SKM-1 treated with dmso at 0.1 percent for 144 hours (cell line): ENCODE data around the gene RHBDL3.
A peak's percentile ranks its signal among the peaks of the same experiment; 100 is the strongest.
"Not testable (repeated sequence)": the region's sequence is repeated elsewhere in the genome, so short reads cannot be mapped to it uniquely, and the experiment has no call there.

ENCODE experiments used
- DNase-seq: peaks from one replicate; lab custom pipeline; 2025; ENCODE audit not compliant: unreplicated experiment; lab: John Stamatoyannopoulos, UW

The RHBDL3 gene

DNA sequence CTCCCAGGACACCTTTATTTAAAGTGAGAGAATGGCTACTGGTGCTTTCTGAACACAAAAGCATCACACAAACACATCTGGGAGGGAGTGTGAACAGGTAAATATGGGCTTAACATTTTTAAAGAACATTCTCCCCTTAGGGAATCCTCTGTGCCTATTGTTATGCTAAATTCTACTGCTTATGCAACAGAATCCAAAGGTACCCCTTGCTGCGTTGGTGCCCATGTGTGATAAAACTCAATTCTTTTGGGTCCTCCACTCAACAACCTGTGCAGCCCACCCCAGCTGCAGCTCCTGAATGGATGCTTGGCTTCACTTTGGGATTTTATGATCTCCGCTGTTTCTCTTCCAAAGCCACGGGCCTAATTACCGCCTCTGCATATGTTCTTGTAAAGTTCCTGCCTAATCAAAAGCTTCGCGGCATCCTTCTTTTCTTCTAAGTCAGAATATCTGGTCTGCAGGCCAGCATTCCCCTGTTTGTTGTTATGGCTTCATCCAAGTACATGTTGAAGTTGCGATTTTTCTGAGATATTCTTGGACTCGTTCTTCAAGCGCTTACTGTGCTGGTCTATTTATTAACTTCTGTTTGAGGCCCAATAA, 23.9 kb downstream of the RHBDL3 start:
- DNase-seq, result no peak

DNA sequence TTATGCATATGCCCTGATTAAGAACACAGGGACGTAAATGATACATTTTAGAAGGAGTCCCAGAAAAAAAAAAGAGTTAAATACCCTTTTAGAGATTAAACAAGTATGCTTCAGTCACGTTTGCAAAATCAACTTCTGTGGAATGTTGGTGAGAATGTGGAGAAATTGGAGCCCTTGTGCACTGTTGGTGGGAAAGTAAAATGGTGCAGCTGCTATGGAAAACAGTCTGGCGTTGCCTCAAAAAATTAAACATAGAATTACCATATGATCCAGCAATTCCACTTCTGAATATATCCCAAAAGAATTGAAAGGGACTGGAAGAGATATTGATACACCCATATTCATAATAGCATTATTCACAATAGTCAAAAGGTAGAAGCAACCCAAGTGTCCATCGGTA, 26.5 kb downstream of the RHBDL3 start:
- DNase-seq, result no peak

DNA sequence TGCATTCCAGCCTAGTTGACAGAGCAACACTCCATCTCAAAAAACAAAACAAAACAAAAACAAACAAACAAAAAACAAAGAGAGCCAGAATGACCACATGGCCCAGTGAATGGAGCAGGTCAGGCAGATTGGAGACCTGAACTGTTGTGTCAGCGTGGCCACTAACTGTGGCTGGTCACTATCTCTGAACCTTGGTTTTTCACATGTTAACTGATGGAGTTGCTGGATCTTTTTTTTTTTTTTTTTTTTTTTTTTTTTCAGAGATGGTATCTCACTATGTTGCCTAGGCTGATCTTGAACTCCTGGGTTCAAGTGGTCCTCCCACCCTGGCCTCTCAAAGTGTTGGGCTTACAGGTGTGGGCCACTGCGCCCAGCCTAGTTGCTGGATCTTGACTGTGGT, 31.8 kb downstream of the RHBDL3 start:
- DNase-seq, result no peak

DNA sequence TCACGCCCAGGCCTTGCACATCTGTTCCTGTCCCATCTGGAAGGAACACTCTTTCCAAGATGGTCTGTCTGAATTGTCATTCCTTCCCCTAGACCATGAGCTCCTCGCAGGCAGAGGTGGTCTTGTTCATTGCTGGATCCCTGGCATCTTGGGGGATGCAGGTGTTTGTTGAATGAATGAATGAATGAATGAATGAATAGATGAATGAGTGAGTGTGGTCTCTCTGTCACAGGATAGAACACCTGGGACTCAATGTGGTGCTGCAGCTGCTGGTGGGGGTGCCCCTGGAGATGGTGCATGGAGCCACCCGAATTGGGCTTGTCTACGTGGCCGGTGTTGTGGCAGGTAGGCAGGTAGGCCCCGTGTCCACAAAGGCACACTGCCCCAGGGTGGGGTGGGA, 32.2 kb downstream of the RHBDL3 start:
- no peak for DNase-seq

DNA sequence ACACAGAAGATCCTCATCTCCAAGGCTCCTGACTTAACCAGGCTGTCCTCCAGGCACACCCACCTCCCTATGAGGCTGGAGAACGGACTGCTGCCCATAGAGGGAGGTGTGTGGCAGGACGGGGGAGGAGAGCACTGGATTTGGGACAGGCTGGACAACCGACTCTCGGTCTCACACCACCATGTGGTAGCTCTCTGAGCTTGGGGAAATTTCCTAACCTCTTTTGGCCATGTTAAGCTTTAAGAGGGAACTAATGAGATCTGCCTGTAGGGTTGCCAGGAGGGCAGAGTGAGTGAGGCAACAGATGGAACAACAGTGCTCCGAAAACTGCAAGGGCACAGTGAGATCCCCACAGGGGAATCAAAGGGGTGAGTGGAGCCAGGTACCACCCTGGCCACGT, 32.7 kb downstream of the RHBDL3 start:
- no peak for DNase-seq

DNA sequence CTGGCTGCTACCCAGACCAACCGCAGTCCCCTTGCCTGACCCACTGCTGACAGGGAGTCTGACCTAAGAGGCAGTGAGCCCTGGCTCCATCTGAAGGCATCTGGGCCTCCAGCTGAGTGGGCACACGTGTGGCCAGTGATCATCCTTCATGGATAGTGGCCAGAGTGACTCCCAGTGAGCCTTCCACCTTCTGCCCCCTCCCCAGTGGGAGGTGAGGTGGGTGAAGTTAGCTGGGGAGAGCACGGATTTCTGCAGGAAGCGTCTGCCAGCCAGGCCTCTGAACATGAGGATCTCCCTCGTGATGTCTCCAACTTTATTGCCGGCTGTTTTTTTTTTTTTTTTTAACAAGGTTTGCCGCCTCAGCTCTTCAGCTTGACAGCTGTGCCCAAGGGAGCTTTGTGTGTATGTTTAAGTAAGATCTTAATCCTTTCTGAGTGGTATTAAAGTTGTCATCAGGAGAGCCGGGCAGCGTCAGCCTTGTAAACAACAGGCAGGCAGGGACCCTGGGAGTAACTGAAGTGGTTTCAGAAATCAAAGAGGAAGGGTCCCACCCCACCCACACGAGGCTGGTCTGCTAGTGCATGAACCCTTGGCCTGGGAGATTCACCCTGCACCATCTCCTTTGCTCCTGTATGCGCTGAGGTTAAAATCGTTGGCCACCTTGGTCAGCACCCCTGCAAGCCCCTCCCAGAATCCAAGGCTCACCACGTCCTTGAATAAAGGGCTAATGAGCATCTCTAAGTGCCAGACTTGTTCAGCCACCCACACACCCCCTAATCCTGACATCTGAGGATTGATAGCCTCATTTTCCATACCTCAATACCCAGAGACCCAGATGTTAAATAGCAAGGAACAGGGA, 33.3 kb downstream of the RHBDL3 start:
- DNase-seq, result no peak

DNA sequence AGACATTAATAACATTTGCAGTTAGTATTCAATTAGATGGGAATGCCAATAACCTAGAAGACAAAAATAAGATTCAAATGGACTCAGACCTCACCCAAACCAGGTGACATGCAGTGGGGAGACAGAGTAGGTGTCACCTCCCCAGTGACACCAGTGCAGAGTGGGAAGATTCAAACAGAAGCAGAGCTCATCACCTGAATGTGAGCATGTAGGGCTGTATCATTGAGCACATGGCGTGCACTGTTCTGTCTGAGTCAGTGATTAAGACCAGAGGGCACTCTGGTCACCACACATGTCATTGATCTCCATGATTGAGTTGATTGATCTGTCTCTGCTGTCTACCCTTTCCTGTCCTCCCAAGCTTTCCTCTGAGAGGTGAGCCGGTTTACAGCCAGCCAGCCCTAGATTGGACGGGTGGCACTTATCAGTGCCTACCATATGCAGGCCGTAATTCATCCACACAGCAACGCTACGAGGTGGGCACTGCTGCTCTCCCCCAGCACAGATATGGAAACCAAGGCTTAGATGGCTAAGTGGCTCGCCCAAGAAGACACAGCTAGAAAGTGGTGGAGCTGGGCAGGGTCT, 34.0 kb downstream of the RHBDL3 start:
- no peak for DNase-seq

DNA sequence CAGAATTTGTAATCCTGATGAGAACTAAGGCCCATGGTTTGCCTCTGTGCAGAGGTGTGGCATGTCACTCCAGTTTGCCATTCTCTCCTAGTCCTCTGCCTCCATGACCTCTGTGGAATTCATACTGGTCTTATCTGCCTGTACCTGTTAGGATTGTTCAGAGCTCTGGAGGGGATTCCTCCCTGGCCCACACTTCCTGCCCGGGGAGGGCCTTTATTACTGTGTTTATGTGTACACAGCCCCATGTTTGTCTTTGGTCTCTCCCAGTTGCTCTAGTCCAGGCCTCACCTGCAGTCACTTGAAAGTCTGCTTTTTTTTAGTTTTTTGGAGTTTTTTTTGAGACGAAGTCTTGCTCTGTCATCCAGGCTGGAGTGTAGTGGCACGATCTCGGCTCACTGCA, 36.4 kb downstream of the RHBDL3 start:
- DNase-seq, result no peak

DNA sequence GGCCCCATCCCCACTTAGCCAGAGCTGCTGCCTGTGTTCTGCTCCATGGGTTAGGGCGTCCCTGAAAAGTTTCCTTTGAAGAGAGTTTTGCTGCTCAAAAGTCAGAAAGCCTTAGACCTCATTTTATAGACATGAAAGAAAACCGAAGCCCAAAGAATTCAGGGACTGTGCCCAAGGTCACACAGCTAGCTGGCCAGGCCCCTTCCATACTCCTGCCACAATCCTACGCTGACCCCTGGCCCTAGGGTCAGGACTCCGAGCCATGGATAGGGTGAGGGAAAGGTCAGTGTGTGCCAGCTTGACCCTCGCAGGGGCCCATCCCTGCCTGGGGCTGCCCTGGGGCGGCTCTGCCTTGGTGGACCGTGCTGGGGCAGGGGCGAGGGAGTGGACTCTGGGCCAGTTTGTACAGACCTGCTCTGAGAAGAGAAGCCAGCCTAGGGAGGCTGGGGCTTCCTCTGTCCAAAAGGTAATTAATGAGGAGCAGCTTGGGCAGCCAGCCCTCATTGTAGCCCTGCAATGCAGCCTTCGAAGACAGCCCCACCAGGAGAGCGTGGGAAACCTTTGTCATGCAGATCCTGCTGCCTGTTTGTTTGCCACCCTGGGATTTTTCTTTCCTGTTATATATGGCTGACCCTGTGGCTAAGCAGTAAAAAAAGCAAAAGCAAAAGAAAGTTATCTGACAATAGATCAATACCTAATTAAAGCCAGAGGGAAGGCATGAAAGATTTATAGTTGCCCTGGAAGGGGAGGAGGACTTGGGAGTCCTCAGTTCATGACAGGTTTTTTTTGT, 37.4 kb downstream of the RHBDL3 start:
- DNase-seq, result no peak

DNA sequence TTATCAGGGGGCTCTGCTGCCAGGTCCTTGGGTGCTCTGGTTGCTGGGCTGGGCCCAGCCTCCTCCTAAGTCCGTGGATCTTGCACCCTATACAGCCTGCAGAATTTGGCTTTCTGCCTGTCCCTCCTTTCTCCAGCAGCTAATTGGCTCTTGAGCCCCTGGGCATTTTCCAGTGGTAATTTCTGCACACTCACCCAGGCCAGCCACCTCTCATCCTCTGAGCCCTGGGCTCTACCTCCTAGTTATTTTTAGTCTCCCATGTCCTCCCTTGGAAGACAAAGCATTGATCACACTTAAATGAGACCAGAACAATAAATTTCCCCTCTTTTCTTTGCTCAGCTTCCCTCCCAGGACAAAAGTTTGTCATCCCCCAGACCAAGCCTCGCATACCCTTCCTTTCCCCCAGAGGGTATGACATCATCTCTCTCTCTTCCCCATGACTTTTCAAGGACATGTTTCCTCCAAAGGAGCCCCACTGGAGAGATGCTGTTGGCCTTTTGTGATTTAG, 38.2 kb downstream of the RHBDL3 start:
- DNase-seq, result no peak

DNA sequence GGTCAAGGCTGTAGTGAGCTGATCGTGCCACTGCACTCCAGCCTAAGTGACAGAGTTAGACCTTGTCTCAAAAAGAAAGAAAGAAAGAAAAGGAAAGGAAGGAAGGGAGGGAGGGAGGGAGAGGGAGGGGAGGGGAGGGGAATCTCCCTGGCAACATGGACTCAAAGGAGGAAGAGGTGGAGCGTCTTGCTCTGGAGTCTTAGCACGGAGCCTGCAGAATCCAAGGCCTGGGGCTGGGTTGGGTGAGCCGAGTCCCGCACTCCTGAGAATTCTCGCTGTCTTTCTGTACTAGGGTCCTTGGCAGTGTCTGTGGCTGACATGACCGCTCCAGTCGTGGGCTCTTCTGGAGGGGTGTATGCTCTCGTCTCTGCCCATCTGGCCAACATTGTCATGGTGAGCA, 39.4 kb downstream of the RHBDL3 start:
- DNase-seq, result no peak

DNA sequence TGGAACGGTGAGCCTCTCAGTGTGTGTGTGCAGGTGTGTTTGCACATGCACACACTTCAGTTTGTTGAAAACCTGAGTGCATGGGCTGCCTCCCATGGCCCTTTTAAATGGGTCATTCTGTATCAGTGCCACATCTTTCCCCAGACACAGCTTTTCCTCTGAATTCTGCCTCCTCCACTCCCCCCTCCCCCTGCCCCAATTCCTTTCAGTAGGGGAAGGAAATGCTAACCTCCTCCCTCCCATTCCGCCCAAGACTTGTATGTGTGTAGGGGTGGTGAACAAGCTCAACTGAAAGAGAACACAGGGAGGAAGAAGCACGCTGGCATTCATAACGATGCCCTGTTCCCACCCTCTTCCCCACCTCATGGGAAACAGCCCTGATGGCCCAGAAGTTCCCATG, 42.0 kb downstream of the RHBDL3 start:
- DNase-seq, result no peak

DNA sequence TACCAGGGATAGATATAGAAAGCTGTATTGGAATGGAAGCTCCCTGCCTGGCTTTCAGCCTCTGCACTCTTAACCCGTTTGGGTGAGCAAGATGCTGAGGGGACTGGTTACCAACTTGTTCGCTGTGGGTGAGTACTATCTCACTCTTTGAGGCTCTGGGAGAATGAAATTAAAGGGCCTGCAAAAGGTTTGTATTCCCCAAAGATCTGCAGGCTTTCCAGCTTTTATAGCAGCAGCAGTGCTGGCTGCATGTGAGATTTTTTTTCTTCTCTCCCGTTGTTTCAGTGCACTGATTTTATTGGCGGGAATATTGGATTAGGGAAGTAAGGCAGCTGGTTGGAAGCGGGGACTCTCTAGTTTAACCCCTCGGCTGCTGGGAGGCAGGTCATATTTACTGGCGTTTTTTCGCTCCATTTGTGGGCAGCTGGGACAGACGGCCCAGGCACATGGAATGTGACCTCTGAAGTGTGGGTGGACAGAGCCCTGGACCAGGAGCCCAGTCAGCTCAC, 45.5 kb downstream of the RHBDL3 start:
- DNase-seq, result no peak

DNA sequence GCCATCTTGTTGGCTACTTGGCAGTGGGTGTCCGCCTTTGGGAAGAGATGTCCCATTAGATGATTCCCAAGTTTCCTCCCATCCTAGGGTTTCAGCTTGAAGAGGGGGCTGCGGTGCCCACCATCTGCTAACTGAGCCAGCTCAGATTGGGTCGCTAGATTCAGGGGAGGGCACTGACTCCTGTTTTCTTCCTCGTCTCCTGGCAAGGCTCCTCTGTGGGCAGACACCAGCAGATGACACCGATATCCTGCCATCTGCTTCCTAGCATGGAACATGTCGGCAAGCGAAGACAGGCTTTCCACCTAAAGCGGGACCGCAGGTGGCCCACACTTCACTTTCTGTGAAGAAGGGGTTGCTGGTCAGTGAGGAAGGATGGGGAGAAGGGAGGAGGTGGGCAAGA, 49.0 kb downstream of the RHBDL3 start:
- DNase-seq, result no peak

DNA sequence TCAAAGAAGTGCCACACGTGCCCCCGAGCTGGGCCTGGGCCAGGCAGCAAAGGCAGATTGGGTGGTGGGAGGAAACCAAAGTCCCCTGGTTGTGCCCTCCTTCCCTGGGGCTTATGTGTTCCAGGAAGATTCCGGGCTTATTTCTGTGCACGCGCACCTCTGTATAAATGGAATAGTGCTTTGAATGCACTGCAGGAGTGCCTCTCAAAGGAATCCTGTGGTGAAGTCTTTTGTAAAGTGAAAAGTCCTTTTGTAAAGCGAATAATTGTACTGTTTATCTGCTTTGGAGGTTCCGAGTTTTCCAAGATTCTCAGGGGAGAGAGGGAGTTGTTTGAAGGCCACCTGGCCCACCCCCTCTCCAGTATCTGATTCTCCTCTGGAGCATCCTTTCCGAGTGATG, 49.5 kb downstream of the RHBDL3 start:
- no peak for DNase-seq

DNA sequence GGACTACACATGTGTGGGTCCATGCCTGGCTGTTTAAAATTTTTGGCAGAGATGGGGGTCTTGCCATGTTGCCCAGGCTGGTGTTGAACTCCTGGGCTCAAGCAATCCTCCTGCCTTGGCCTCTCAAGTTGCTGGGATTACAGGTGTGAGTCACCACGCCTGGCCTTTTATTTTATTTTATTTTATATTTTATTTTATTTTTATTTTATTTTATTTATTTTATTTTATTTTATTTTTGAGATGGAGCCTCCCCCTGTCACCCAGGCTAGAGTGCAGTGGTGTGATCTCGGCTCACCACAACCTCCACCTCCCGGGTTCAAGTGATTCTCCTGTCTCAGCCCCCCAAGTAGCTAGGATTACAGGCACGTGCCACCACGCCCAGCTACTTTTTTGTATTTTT, 51.0 kb downstream of the RHBDL3 start:
- not testable (repeated sequence) for DNase-seq

DNA sequence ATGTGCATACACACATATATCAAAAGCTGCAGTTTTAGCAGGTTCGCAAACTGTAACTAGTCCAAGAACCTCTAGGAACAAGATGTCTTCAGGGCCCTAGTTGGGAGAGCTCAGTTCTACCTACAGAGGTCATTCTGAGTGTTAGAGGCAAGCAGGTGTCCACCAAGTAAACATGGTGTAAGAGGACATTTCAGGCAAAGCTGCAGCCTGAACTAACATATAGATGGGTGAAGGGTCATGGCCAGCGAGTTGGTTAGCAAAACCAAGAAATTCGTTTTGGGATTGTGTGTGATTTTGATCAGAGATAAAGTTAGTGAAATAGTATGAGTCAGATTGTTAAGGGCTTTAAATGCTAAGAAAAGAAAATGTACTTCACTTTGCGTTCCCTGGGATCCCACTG, 51.7 kb downstream of the RHBDL3 start:
- no peak for DNase-seq

DNA sequence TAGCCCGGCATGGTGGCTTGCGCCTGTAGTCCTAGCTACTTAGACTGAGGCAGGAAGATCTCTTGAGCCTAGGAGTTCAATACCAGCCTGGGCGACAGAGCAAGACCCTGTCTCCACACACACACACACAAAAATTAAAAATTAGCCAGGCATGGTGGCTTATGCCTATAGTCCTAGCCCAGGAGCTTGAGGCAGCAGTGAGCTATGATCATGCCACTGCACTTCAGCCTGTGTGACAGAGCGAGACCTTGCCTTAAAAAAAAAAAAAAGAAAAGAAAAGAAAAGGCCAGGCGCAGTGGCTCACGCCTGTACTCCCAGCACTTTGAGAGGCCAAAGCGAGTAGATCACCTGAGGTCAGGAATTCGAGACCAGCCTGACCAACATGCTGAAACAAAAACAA, 52.4 kb downstream of the RHBDL3 start:
- DNase-seq, result no peak

DNA sequence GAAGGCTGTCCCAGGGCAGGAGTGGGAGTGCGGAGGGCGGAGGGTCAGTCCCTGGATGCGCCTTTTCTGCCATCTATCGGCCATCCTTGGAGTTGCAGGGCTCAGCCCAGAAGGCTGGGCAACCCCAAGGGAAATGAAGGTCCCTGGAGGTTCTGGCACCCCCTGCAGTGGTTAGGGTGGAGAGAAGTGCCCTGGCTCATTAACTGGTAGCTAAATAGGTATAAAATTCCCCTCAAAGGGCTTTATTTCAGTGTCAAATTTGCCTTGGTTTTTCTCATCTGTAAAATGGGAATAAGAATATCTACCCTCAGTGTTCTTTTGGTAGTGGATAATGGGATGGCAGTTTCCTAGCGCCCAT, 53.9 kb downstream of the RHBDL3 start:
- DNase-seq, result peak; percentile 36

DNA sequence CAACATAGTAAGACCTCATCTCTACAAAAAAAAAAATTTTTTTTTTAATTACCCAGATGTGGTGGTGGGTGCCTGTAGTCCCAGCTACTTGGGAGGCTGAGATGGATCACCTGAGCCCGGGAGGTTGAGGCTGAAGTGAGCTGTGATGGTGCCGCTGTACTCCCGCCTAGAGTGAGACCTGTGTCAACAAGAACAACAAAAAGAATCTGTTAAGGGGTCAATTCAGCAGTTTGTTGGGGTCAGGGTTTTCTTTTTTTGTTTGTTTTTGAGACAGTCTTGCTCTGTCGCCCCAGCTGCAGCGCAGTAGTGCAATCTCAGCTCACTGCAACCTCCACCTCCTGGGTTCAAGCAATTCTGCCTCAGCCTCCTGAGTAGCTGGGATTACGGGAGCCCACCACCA, 54.4 kb downstream of the RHBDL3 start:
- not testable (repeated sequence) for DNase-seq

DNA sequence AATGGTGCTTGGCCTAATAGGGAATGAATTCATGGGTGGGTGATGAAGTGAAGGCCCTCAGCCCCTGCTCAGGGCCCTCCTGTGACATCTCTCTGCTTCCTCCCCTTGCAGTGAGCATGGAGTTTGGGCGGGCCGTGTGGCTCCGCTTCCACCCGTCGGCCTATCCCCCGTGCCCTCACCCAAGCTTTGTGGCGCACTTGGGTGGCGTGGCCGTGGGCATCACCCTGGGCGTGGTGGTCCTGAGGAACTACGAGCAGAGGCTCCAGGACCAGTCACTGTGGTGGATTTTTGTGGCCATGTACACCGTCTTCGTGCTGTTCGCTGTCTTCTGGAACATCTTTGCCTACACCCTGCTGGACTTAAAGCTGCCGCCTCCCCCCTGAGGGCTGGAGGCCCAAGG, 55.2 kb downstream of the RHBDL3 start:
- no peak for DNase-seq
